Measurements from ENCODE around the gene SLC22A2. TPM values are rescaled to one million over a fixed set of nuclear protein-coding genes. Genes with fewer than 3 reads are reported as not detected.

SLC22A2 gene
- total and polyA plus RNA-seq, 8 donors, result not detected

GRCh38 chr6:160253292-160253691, 5.3 kb downstream of the SLC22A2 start:
- no peak for TF ChIP-seq CTCF (IDR thresholded peaks at IDR 0.05)
- 38 to 55% methylated on average over 3 of the region's 3 CpGs for WGBS, 2 donors
- no peak for ATAC-seq

GRCh38 chr6:160252073-160252813, 6.4 kb downstream of the SLC22A2 start:
- Histone ChIP-seq H3K27me3 (peaks cover 0 to 2% (median 0%) of the 10 kb centered on the region in 4 donors), H3K27ac (no peak overlapping the region), H3K36me3 (no peaks in the 10 kb centered on the region), H3K4me3 (no peak overlapping the region), H3K4me1 (no peaks in the 10 kb centered on the region), H3K9me3 (no peaks in the 10 kb centered on the region)
- no peak for ATAC-seq
- no peak for FAIRE-seq
- 76 to 84% methylated on average over 1 of the region's 1 CpG for WGBS, 2 donors
- DNase-seq, result no peak
- no peak for TF ChIP-seq CTCF (IDR thresholded peaks at IDR 0.05)
- intact Hi-C loops (cut with DNase I), result no loop called here

More at GRCh38 chr6:160253292-160253691, 5.3 kb downstream of the SLC22A2 start:
- Histone ChIP-seq H3K4me1 (no peaks in the 10 kb centered on the region), H3K36me3 (no peaks in the 10 kb centered on the region), H3K4me3 (no peak overlapping the region), H3K27ac (peak overlapping the region in 1 of 4 donors; percentile 43), H3K27me3 (peaks cover 0 to 2% (median 0%) of the 10 kb centered on the region in 4 donors), H3K9me3 (no peaks in the 10 kb centered on the region)
- no peak for DNase-seq
- intact Hi-C loops (cut with DNase I), result no loop called here
- no peak for FAIRE-seq

GRCh38 chr6:160249671-160250070, 8.9 kb downstream of the SLC22A2 start:
- intact Hi-C loops (cut with DNase I), result no loop called here
- FAIRE-seq (no peak), DNase-seq (no peak), ATAC-seq (peak in 3 of 4 donors; percentile 22 to 46 (median 37))
- no peak overlapping the region for H3K4me3 ChIP-seq
- H3K27ac ChIP-seq, result no peak overlapping the region
- H3K27me3 ChIP-seq, result peaks cover 0 to 2% (median 0%) of the 10 kb centered on the region in 4 donors
- no peak for TF ChIP-seq CTCF (IDR thresholded peaks at IDR 0.05)
- H3K9me3 ChIP-seq, result no peaks in the 10 kb centered on the region
- H3K36me3 ChIP-seq, result no peaks in the 10 kb centered on the region
- WGBS, 2 donors, result 45 to 47% methylated on average over 3 of the region's 3 CpGs
- no peaks in the 10 kb centered on the region for H3K4me1 ChIP-seq

- intact Hi-C loops (cut with DNase I), result no loop called here
- H3K4me1 ChIP-seq, result no peaks in the 10 kb centered on the region
- DNase-seq, result no peak
- H3K9me3 ChIP-seq, result no peaks in the 10 kb centered on the region
- peaks cover 0 to 2% (median 0%) of the 10 kb centered on the region in 4 donors for H3K27me3 ChIP-seq
- peak in 1 of 4 donors; percentile 25 for ATAC-seq
- no peak overlapping the region for H3K4me3 ChIP-seq
- TF ChIP-seq CTCF (IDR thresholded peaks at IDR 0.05), result no peak
- WGBS, 2 donors, result 77 to 86% methylated on average over 1 of the region's 1 CpG
- no peak for FAIRE-seq
- no peak overlapping the region for H3K27ac ChIP-seq
- no peaks in the 10 kb centered on the region for H3K36me3 ChIP-seq
Observed at GRCh38 chr6:160248538-160248937, 10.1 kb downstream of the SLC22A2 start.

- DNase-seq (no peak), FAIRE-seq (no peak), ATAC-seq (no peak)
- no peaks in the 10 kb centered on the region for H3K9me3 ChIP-seq
- intact Hi-C loops (cut with DNase I), result no loop called here
- H3K27me3 ChIP-seq, result peaks cover 0 to 2% (median 0%) of the 10 kb centered on the region in 4 donors
- no peak overlapping the region for H3K27ac ChIP-seq
- H3K4me1 ChIP-seq, result no peaks in the 10 kb centered on the region
- WGBS, 2 donors, result 81 to 90% methylated on average over 3 of the region's 3 CpGs
- H3K4me3 ChIP-seq, result no peak overlapping the region
- H3K36me3 ChIP-seq, result no peaks in the 10 kb centered on the region
- TF ChIP-seq CTCF (IDR thresholded peaks at IDR 0.05), result no peak
Observed at GRCh38 chr6:160247457-160247883, 11.2 kb downstream of the SLC22A2 start.

All from pancreas (tissue), 10 donors.